ENCODE measurements around the gene IGF2BP2. TPM values are rescaled to one million over a fixed set of nuclear protein-coding genes. Genes with fewer than 3 reads are reported as not detected.
"Not testable (repeated sequence)": the region's sequence is repeated elsewhere in the genome, so short reads cannot be mapped to it uniquely, and the experiment has no call there.

The IGF2BP2 gene
- total and polyA plus RNA-seq, 5 experiments from 2014 or later, result 0.49 TPM; not detected in 4

DNA sequence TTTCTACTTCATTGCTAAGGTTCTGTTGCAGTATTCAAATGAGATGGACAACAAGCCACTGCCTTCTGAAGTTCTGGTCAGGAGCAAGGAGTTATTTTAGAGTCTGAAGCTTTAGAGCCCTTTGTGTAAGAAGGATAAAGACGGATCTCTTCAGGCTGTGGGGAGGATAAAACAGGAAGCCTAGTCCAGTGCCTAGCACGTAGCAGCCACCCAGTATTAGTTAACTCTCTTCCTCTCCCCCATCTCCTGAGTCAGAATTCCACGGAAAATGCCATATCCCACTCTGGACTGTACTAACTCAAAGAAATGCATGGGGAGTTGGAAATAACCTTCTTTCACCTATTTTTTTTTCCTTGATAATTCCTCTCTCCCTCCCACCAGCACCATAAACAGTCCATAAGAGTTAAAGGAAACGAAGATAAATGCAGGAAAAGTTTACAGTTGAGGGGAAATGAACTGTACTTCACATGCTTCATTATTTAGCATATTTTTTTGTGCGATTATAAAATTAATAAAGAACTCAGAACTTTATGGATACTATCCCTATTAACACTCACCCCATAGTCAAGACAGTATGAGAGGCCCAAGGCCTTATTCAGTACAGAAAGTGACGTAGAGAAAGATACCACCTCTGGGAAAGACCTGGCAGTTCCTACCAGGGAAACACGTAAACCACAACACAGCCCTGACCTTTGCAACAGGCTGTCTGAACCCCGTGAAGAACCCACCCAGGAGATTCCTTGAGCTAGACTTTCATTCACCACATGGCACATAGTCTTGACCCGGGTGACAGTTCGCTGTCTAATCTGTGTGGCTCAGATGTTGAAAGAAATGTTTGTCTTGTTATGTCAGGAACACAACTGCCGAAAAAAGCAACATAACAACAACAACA is 9.2 kb downstream of the IGF2BP2 start:
- Mint-ChIP-seq H3K36me3 (no peaks in the 10 kb centered on the region), H3K4me1 (no peaks in the 10 kb centered on the region), H3K4me3 (no peak overlapping the region), H3K9me3 (no peaks in the 10 kb centered on the region), H3K27me3 (peaks cover 11 to 36% (median 15%) of the 10 kb centered on the region in 5 donors), H3K27ac (no peak overlapping the region)
- POLR2A ChIA-PET, result no interaction called here
- no peak for DNase-seq
- no peak for ATAC-seq

- Mint-ChIP-seq H3K4me3 (no peak overlapping the region), H3K9me3 (no peaks in the 10 kb centered on the region), H3K27ac (no peak overlapping the region), H3K27me3 (peaks cover 8 to 21% (median 14%) of the 10 kb centered on the region in 5 donors), H3K36me3 (no peaks in the 10 kb centered on the region), H3K4me1 (no peaks in the 10 kb centered on the region)
- POLR2A ChIA-PET, result no interaction called here
- ATAC-seq (no peak), DNase-seq (no peak)
Measured at GRCh38 chr3:185813691-185814215, 11.1 kb downstream of the IGF2BP2 start.

GRCh38 chr3:185813205-185813604 is 11.6 kb downstream of the IGF2BP2 start:
- no peaks in the 10 kb centered on the region for H3K4me1 Mint-ChIP-seq
- peaks cover 5 to 16% (median 10%) of the 10 kb centered on the region in 5 donors for H3K27me3 Mint-ChIP-seq
- H3K9me3 Mint-ChIP-seq, result no peaks in the 10 kb centered on the region
- no peak overlapping the region for H3K4me3 Mint-ChIP-seq
- no peaks in the 10 kb centered on the region for H3K36me3 Mint-ChIP-seq
- ATAC-seq (no peak), DNase-seq (no peak)
- POLR2A ChIA-PET, result no interaction called here
- H3K27ac Mint-ChIP-seq, result no peak overlapping the region

- peaks cover 0 to 5% (median 2%) of the 10 kb centered on the region in 5 donors for H3K27me3 Mint-ChIP-seq
- H3K9me3 Mint-ChIP-seq, result no peaks in the 10 kb centered on the region
- no peaks in the 10 kb centered on the region for H3K36me3 Mint-ChIP-seq
- H3K4me1 Mint-ChIP-seq, result no peaks in the 10 kb centered on the region
- H3K4me3 Mint-ChIP-seq, result no peak overlapping the region
- POLR2A ChIA-PET, result no interaction called here
- DNase-seq (no peak), ATAC-seq (no peak)
- no peak overlapping the region for H3K27ac Mint-ChIP-seq
Measured at GRCh38 chr3:185807445-185808068, 17.3 kb downstream of the IGF2BP2 start.

GRCh38 chr3:185798831-185799110 is 26.1 kb downstream of the IGF2BP2 start:
- H3K4me1 Mint-ChIP-seq, H3K4me3 Mint-ChIP-seq, DNase-seq, H3K27me3 Mint-ChIP-seq, H3K9me3 Mint-ChIP-seq, H3K27ac Mint-ChIP-seq, ATAC-seq, H3K36me3 Mint-ChIP-seq, POLR2A ChIA-PET: not testable (repeated sequence)

DNA sequence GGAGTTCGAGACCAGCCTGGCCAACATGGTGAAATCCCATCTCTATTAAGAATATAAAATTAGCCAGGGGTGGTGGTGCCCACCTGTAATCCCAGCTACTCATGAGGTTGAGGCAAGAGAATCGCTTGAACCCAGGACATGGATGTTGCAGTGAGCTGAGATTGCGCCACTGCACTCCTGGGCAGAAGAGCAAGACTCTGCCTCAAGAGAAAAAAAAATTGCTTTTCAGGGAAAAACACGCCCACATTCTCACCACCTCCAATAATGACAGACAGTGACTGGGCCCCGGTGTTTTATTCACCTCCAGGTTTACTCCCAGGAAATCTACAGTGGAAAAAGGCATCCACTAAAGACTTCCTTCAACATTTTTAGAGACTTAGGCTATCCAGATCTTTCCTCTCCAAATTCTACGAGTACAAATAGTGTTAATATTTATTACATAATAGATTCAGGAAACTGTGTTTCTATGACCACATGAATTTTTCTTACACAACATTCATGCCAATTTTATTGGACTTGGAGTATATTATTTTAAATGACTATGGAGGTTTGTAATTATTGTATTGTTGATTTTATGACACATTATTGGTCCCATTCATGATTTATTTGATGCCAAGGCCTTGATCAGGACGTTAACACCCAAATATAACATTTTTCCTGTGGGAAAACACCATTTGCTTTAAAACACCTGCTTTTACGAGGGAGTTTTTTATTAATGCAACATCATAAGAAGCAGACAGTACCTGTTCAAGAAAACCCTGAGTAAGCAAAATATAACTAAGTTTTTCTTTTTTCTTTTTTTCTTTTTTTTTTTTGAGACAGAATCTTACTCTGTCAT is 26.6 kb downstream of the IGF2BP2 start:
- DNase-seq, result no peak
- no peak overlapping the region for H3K27ac Mint-ChIP-seq
- POLR2A ChIA-PET, result no interaction called here

GRCh38 chr3:185797108-185797881 is 27.5 kb downstream of the IGF2BP2 start:
- H3K36me3 Mint-ChIP-seq, result no peaks in the 10 kb centered on the region
- no peak overlapping the region for H3K4me3 Mint-ChIP-seq
- POLR2A ChIA-PET, result no interaction called here
- peaks cover 0 to 11% (median 6%) of the 10 kb centered on the region in 5 donors for H3K27me3 Mint-ChIP-seq
- H3K9me3 Mint-ChIP-seq, result peaks cover 0 to 6% (median 0%) of the 10 kb centered on the region in 9 donors
- no peak overlapping the region for H3K27ac Mint-ChIP-seq
- ATAC-seq (no peak), DNase-seq (no peak)
- peaks cover 0 to 5% (median under 1%) of the 10 kb centered on the region in 4 donors for H3K4me1 Mint-ChIP-seq

More for the DNA sequence above, 26.6 kb downstream of the IGF2BP2 start:
- Mint-ChIP-seq H3K9me3 (peaks cover 0 to 6% (median 0%) of the 10 kb centered on the region in 9 donors), H3K4me3 (no peak overlapping the region), H3K36me3 (no peaks in the 10 kb centered on the region), H3K4me1 (peaks cover 0 to 5% (median under 1%) of the 10 kb centered on the region in 4 donors), H3K27me3 (peaks cover 0 to 8% (median 6%) of the 10 kb centered on the region in 5 donors)
- no peak for ATAC-seq

DNA sequence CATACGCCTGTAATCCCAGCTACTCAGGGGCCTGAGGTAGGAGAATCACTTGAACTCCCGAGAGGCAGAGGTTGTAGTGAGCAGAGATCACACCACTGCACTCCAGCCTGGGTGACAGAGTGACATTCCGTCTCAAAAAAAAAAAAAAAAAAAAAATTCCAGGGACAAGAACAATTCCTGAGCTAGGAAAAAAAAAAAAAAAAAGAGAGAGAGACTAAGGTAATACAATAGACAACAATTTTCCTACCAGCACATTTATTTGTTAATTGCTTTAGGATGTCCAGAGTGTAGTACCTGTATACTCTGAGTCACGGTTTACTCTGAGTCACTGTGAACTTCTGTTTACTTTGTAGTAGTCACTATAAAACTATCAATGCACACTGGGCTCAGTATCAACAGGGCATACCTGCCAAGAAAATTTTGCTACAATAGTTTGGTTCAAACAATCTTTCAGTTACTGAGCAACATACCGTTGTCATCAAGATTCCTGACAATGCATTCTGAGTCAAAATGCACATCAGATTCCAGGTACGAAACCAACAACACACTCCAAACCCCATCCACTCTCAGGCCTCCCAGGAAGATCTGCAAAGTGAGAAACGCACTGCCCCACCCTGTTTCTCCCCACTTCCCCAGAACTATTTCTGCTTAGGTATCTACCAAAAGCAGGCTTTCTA is 28.3 kb downstream of the IGF2BP2 start:
- peaks cover 0 to 5% (median under 1%) of the 10 kb centered on the region in 4 donors for H3K4me1 Mint-ChIP-seq
- DNase-seq, result no peak
- POLR2A ChIA-PET, result no interaction called here
- no peak overlapping the region for H3K27ac Mint-ChIP-seq
- ATAC-seq, result no peak
- no peaks in the 10 kb centered on the region for H3K36me3 Mint-ChIP-seq
- peaks cover 0 to 11% (median 6%) of the 10 kb centered on the region in 5 donors for H3K27me3 Mint-ChIP-seq
- H3K4me3 Mint-ChIP-seq, result no peak overlapping the region
- peaks cover 0 to 6% (median 0%) of the 10 kb centered on the region in 9 donors for H3K9me3 Mint-ChIP-seq

DNA sequence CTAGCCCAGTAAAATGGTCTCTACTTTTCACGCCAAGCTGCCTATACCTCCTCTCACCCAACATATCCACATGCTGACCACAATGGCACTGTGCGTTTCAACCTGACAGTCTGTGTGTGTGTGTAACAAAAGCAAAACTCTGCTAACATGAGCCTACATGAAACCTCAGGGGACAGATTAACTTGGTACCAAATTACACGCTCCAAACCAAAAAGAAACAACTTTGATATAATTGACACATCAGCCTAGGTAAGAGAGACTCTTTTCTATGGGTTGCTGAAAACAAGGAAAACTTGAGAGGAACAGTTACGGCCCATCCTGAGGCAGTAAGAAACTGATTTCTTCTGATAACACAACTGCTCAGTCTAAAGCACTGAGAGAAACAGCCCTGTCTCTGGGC is 31.5 kb downstream of the IGF2BP2 start:
- Mint-ChIP-seq H3K36me3 (no peaks in the 10 kb centered on the region), H3K27me3 (peaks cover 0 to 11% (median 3%) of the 10 kb centered on the region in 5 donors), H3K4me1 (peaks cover 0 to 5% (median under 1%) of the 10 kb centered on the region in 4 donors), H3K4me3 (no peak overlapping the region), H3K27ac (no peak overlapping the region), H3K9me3 (no peaks in the 10 kb centered on the region)
- ATAC-seq (no peak), DNase-seq (no peak)
- POLR2A ChIA-PET, result no interaction called here

- Mint-ChIP-seq H3K27me3 (peaks cover 0 to 11% (median 3%) of the 10 kb centered on the region in 5 donors), H3K4me3 (no peak overlapping the region), H3K36me3 (no peaks in the 10 kb centered on the region), H3K9me3 (no peaks in the 10 kb centered on the region), H3K27ac (no peak overlapping the region), H3K4me1 (peaks cover 0 to 5% (median under 1%) of the 10 kb centered on the region in 4 donors)
- no peak for ATAC-seq
- POLR2A ChIA-PET, result no interaction called here
- no peak for DNase-seq
Measured at GRCh38 chr3:185792955-185793354, 31.9 kb downstream of the IGF2BP2 start.

DNA sequence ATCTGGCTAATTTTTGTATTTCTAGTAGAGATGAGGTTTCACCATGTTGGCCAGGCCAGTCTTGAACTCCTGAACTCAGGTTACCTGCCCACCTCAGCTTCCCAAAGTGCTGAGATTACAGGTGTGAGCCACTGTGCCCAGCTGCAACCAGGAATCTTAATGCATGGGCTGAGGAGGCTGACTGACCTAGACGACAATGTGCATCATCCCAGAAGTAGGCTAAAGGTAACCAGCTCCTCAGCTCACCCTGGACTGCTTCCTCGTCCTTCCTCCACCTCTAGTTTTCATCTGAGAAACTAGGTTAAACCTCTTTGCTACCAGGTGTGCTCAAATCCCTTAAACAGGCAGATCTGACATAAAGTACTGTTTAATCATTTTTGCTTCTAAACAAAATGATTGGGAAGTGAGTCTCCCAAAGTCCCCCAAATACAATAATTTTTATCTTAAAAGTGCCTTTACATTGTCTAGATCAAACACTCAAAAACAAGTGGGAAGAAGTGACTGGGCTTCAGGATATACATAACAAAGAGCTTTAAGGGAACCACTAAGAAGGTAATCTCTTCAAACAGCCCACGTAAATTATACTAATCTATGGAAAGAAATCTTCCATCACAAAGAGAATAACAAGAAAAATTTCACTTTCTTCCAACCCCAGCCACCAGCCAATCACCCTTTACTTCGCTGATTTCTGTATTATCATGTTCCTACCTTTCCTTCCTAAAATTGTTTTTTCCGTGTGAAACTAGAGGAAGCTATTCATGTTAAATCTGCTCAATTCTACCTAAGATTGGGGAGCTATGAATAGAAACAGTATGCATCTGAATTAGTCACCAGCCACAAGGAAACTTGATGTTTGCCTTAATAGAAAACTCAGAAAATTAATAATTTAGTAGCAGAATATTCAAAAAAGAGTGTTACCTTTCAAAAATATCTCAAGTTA is 34.7 kb downstream of the IGF2BP2 start:
- POLR2A ChIA-PET, result no interaction called here
- no peak for ATAC-seq
- no peak for DNase-seq
- peaks cover 0 to 5% (median 5%) of the 10 kb centered on the region in 5 donors for H3K27me3 Mint-ChIP-seq
- no peak overlapping the region for H3K4me3 Mint-ChIP-seq
- H3K27ac Mint-ChIP-seq, result no peak overlapping the region
- H3K36me3 Mint-ChIP-seq, result no peaks in the 10 kb centered on the region
- H3K4me1 Mint-ChIP-seq, result peaks cover 0 to 5% (median 1%) of the 10 kb centered on the region in 4 donors
- H3K9me3 Mint-ChIP-seq, result no peaks in the 10 kb centered on the region
